NAMALWA (cell line): ENCODE data around the gene STAC.

Source experiments
- DNase-seq: peaks from one replicate; pipeline ENCODE4 v3.0.0-alpha.2; 2015; ENCODE audit warnings: low spot score

STAC gene

GRCh38 chr3:36595511-36595910, 215.2 kb downstream of the STAC start:
- no peak for DNase-seq

DNA sequence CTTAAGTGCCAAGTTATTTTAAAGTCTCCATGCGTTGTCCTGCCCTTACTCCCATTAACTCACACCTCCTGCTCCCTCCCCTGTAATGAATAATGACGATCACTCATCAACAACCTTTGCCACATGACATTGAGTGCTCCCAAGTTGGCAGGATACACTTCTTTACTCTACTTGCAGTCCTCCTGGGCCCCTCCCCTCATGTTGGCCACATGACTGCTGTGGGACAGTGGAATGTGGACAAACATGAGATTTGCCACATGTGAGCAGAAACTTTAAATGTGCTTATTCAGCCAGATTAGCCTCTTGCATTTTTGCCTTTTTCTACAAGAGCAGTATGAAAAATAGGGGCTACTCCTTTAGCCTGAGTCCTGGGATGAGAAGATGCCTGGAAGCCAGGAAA, 216.1 kb downstream of the STAC start:
- DNase-seq = no peak

- no peak for DNase-seq
These were observed 217.1 kb downstream of the STAC start for GRCh38 chr3:36597422-36597821.
